DMS53 (cell line): ENCODE measurements around the gene SLC11A2.
"Not testable (repeated sequence)": the region's sequence is repeated elsewhere in the genome, so short reads cannot be mapped to it uniquely, and the experiment has no call there.

Experiments used
- DNase-seq: peaks from one replicate; lab custom pipeline; 2025; lab: John Stamatoyannopoulos, UW

Gene SLC11A2

GRCh38 chr12:50990147-50990727, 35.9 kb downstream of the SLC11A2 start:
- DNase-seq = no peak

DNA sequence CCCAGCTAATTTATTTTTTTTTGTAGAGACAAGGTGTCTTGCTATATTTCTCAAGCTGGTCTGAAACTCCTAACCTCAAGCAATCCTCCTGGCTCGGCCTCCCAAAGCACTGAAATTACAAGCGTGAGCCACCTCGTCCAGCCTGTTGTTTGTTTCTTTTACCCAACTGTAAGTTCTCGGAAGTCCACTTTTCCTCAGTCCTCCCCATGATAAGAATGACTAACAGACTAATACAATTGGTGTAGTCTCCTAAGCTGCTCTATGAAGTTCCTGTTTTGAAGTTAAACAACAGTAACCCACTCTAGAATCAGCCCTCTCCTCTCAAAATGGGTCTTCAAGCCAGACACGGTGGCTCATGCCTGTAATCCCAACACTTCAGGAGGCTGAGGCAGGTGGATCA, 37.3 kb downstream of the SLC11A2 start:
- DNase-seq = no peak

GRCh38 chr12:50988051-50988450, 38.1 kb downstream of the SLC11A2 start:
- DNase-seq = no peak

DNA sequence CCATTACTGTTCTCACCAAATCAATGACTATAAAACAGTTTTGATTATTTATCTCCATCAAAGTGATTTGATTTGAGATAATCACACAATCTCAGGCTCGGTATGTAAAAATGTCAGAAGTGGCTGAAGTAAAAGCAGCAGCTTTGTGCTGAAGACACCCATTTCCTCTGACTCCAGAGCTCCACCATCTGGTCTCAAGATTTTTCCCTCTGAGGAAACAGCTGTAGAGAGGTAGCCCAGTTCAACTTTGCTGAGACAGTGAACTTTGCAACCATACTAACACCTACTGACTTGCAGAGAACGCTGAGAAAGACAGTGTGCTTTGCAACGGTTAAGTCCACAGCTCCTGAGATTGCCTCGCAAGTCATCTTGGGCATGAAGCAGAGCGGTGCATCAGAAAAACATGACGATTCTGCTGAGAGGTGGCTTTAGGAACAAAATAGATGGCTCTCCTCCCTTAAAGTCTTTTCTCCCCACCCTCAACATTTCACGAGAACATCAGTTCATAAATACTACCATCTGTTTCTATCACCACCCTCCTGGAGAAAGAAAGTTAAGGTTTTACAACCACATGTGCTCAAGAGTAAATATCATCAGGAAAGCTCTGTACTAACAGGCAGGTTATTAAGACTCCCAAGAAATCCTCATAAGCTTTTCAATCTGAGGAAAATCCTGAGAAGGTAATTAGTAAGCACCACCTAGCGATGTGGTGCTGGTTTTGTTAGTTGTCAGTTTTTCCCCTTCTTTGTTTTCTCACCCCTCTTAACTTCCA, 39.0 kb downstream of the SLC11A2 start:
- peak; percentile 56 for DNase-seq

- no peak for DNase-seq
These were observed 40.9 kb downstream of the SLC11A2 start for GRCh38 chr12:50985322-50985721.

- DNase-seq = no peak
These were observed 41.4 kb downstream of the SLC11A2 start for GRCh38 chr12:50984586-50985298.

GRCh38 chr12:50981319-50982239, 44.6 kb downstream of the SLC11A2 start:
- no peak for DNase-seq

DNA sequence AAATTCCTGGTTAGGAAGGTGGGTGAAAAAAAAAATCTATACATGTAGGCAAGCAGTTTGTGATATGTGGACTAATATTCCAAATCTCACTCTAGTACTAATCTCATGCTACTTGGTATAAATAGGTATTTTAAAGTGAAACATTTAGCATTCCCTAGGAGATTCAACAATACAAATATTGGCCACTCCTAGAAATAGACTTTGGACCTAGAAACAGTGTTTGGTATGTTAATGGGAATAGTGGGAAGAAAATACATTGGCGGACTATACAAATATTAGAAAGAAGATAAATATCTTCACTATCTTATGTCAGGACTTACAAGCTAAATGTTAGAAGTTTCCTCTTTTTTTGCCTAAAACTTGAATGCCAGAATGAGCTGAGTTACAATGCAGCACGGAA, 45.6 kb downstream of the SLC11A2 start:
- no peak for DNase-seq

- DNase-seq = no peak
These were observed 46.7 kb downstream of the SLC11A2 start for GRCh38 chr12:50979369-50980052.

GRCh38 chr12:50971946-50972345, 54.2 kb downstream of the SLC11A2 start:
- no peak for DNase-seq

DNA sequence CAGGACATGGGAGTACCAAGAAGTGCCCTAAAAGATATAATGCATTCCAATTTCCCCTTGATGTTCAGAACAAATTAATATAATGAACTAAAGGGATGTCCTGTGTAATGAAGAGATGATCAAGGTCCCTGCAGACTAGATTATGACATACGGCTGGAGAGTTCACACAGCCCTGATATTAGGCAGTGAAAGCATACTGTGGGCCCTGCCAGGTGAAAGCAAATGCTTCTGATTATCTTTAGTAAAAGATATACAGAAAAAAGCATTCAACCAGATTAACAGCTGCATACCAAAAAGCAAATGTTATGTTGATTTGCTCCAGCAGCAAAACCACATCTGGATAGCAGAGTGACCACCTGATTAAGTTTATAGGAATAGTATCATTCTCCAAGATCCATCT, 61.8 kb downstream of the SLC11A2 start:
- DNase-seq = no peak

DNA sequence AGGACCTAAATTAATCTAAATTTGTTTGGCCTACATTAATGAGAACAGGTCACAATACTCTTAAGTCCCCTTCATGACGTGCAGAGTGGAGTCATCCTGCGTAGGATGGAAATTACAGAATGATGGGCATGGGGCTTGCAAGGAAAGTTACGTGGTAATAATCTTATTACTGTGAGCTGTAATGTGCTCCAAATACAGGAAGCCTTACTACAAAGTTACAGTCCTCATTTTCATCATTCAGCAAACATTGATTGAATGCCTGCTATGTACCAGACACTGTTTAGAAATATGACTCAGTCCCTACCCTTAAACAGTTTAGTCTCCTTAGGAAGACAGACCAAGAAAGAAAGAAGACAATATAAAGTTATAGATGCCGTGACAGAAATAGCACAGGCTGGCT, 64.5 kb downstream of the SLC11A2 start:
- DNase-seq = no peak

- peak; percentile 7 for DNase-seq
These were observed 66.1 kb downstream of the SLC11A2 start for GRCh38 chr12:50960130-50960529.

DNA sequence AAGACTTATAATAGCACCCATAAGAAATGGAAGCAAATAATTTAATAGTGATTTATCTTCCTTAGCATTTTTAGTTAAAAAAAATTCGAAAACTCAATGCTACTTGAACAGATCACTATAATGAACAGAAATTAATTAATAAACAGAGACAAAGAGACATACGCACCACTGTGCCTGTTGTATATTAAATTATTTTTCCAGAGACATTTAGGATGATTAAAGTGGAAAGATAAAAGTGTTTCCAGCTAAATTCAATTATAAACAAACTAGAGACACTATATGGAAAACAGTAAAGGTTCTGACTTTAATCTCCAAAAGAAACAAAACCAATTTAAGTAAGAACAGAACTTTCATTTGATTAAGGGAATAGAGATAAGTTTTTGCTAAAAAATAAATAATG, 70.5 kb downstream of the SLC11A2 start:
- DNase-seq = no peak

DNA sequence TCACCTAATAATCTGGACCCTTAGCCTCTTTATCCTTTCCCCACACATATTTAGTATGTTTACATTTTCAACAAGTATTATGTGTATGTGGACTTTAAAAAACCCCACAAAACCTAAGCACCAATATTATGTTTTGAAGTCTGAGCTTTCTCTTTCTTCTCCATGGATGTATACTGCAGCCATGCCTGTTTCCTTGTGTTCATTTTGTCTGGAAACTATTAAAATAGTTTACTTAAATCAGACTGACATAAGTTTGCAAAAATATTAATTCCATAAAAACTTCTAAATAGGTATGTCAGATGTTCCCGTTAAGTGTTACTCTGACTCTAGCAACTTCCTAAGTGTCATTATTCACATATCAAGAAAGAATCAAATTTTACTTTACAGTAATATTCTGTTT, 70.9 kb downstream of the SLC11A2 start:
- DNase-seq = no peak

DNA sequence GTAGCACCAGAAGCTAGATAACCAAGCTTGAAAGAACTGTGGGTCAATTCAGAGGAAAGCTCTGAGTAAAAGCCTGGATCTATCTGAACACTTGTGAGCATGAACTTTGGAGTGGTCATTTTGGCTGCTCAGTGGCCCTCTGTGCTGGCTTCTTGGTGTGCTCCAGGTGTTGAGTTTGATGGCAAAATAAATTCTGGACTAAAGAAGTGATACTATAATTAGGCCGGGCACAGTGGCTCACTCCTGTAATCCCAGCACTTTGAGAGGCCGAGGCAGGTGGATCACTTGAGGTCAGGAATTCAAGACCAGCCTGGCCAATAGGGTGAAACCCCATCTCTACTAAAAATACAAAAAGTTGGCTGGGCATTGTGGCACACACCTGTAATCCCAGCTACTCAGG, 71.4 kb downstream of the SLC11A2 start:
- not testable (repeated sequence) for DNase-seq

GRCh38 chr12:50953047-50953446, 73.1 kb downstream of the SLC11A2 start:
- DNase-seq = peak; percentile 10

DNA sequence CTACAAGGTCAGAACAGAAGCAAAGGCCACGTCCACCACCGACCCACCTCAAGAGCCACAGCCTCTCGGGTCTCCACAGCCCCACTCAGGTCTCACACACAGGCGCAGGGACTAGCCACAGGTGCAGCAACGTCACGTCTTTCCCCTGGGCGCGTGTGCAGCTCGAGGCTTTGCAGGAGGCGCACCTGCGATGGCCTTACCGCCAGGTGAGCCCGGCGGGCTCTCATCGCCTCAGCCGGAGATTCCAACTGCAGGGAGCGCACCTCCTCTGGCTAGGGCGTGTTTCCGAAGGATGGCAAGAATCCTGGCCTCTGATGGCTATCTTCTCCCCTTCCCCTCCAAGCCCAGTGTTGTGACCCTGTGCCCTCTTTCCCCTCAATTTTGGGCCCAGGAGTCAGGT, 73.7 kb downstream of the SLC11A2 start, which contains the start of gene HIGD1C:
Gene HIGD1C, plus strand, starts transcription at position 35 of the 400 bp plus-strand sequence. CDS start 1,455 bp downstream, outside the sequence.
- no peak for DNase-seq

GRCh38 chr12:50951112-50951511, 75.1 kb downstream of the SLC11A2 start:
- no peak for DNase-seq

- no peak for DNase-seq
These were observed 76.3 kb downstream of the SLC11A2 start for GRCh38 chr12:50949801-50950302.

DNA sequence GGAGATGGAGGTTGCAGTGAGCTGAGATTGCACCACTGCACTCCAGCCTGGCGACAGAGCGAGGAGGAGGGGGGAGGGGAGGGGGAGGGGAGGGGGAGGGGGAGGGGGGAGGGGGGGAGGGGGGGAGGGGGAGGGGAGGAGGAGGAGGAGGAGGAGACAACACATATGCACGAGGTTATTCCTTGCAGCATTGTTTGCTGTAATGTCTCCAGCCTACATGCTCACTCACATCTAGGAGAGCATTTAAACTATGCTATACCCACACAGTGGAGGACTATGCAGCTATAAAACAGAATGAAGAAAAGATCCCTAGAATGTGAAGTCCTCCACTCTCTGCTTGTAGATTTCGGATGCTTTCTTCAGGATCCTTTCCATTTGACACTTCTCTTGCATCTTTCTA, 77.4 kb downstream of the SLC11A2 start:
- peak; percentile 14 for DNase-seq
